HG03354 (cell line): Measurements from ENCODE around the gene DERA.
"Not testable (repeated sequence)": the region's sequence is repeated elsewhere in the genome, so short reads cannot be mapped to it uniquely, and the experiment has no call there.

Experiments
- ATAC-seq: cut with Tn5 transposase; IDR thresholded peaks from one replicate; pipeline ENCODE4 v1.9.1; 2021; ENCODE audit warnings: mild to moderate bottlenecking; ENCODE audit not compliant: unreplicated experiment, poor library complexity, severe bottlenecking

The DERA gene

GRCh38 chr12:15910864-15911721 is at the start of gene DERA:
Gene DERA (plus strand): TSS chr12:15911332. CDS start chr12:15911384, 52 bp downstream.
- ATAC-seq = peak; percentile 88

- no peak for ATAC-seq
Measured at GRCh38 chr12:15861404-15861803, 49.7 kb upstream of the DERA start.

DNA sequence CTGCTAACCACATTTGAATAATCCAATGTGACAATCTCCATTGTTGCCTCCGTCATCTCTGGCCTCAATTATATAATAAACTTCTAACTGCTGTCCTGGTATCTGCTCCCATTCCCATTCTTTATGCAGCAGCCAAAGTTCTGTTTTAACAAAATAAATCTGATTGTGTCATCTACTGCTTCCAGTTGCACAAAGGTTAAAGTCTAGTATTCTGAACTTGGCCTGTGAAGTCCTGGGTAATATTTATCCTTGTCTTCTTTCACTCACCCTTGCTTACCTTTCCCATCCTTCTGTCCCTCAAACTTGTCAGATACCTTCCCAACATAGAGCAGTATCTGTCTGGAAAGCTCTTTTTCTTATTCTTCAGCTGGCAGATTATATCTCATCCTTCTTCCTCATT is 48.3 kb upstream of the DERA start:
- ATAC-seq = no peak

- ATAC-seq = no peak
Measured at GRCh38 chr12:15863372-15863771, 47.8 kb upstream of the DERA start.

GRCh38 chr12:15863984-15864383 is 47.1 kb upstream of the DERA start:
- peak; percentile 86 for ATAC-seq

GRCh38 chr12:15868186-15868585 is 42.9 kb upstream of the DERA start:
- no peak for ATAC-seq

DNA sequence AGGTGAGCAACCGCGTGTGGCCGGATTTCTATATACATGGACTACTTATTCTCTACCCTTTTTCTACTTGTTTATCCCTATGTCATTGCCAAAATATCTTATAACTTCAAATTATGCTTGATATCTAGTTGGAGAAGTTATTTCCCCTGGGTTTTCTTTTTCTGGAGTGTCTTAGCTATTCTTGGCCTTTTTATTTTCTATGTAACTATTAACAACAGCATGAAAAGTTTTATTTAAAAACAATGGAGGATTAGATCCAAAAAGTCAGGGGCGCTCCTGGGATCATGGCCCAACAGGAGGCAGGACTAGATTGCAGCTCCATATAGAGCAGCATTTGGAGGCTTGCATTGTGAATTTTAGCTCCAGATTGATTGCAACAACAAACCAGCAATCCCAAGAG is 37.6 kb upstream of the DERA start:
- ATAC-seq = no peak

DNA sequence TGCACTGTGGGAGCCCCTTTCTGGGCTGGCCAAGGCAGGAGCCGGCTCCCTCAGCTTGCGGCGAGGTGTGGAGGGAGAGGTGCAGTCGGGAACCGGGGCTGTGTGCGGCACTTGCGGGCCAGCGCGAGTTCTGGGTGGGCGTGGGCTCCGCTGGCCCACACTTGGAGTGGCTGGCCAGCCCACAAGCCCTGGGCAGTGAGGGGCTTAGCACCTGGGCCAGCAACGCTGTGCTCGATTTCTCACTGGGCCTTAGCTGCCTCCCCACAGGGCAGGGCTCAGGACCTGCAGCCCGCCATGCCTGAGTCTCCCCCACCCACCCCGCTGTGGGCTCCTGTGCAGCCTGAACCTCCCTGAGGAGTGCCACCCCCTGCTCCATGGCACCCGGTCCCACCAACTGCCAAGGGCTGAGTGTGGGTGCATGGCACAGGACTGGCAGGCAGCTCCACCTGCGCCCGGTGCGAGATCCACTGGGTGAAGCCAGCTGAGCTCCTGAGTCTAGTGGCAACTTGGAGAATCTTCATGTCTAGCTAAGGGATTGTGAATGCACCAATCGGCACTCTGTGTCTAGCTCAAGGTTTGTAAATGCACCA is 36.5 kb upstream of the DERA start:
- ATAC-seq = not testable (repeated sequence)

GRCh38 chr12:15875863-15876262 is 35.3 kb upstream of the DERA start:
- no peak for ATAC-seq

DNA sequence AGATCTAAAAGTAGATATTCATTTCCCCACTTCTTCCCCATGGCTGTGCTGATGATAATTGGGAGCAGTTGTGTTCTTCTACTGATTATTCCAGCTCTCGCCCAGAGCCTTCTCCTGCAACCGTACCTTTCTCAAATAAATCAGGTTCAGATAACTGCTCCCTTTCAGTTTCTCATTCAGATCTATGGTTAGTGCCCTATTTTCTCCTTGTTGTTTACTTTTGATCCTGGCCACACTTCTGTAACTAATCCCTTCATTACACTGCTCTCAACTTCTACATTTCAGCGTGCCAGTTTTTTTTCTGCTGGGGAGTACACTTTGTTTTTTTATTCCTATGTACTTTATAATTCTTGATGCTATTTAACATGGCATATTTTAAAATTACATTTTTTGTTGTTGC is 31.7 kb upstream of the DERA start:
- ATAC-seq = no peak

DNA sequence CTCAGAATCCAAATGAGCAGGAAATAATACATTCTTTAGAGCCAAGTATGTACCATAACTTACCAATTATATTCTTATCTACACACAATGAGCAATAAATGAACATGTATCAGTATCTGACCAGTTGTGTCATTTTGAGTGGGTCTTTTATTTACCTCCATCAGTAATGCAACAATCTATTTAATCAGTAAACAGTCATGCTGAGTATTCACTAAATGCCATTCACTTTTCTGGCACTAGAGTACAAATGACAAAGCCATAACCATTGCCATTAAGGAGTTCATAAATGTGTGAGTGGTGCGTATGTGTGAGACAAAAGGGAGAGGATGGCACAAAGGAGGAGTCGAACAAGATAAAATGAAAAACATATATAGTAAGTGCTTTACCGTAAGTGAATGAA is 30.4 kb upstream of the DERA start:
- no peak for ATAC-seq

GRCh38 chr12:15882118-15882971 is 28.8 kb upstream of the DERA start, which contains the start of gene STRAP:
Gene STRAP (plus strand): TSS chr12:15882387. CDS start chr12:15882708, 321 bp downstream.
- ATAC-seq = peak; percentile 97

DNA sequence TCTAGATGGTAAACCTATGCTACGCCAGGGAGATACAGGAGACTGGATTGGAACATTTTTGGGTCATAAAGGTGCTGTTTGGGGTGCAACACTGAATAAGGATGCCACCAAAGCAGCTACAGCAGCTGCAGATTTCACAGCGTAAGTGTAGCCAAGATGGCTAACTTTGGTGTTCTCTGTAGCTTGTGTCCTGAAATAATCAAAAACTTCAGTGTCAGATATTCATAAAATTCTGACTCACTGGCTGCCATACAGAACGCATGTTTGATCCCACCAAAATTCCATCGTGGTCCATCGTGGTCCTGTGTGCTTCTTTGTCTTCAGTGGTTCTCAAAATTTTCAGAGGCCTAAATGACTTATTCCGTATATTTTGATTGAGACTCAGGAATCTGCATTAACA is 27.6 kb upstream of the DERA start:
- ATAC-seq = no peak

- no peak for ATAC-seq
Measured at GRCh38 chr12:15886372-15887042, 24.6 kb upstream of the DERA start.

GRCh38 chr12:15887043-15887817 is 23.9 kb upstream of the DERA start:
- no peak for ATAC-seq

- no peak for ATAC-seq
Measured at GRCh38 chr12:15892645-15893259, 18.4 kb upstream of the DERA start.

DNA sequence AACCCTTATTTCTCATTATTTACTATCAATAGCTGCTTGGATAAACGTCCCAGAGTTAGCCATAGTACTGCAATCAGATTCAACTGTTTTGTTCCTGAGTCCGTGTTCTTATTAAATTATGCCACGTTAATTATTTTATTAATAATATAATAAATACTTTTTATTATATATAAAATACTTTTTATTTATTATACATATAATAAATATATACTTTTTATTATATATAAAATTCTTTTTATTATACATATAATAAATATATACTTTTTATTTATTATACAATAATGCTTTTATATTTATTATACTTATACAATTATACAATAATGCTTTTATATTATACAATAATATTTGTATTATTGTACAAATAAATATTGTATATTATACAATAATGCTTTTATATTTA is 17.9 kb upstream of the DERA start:
- ATAC-seq = no peak

GRCh38 chr12:15896867-15897266 is 14.3 kb upstream of the DERA start:
- ATAC-seq = no peak

- no peak for ATAC-seq
Measured at GRCh38 chr12:15897433-15897832, 13.7 kb upstream of the DERA start.
